ENCODE data around the gene NTN3.

NTN3 gene

DNA sequence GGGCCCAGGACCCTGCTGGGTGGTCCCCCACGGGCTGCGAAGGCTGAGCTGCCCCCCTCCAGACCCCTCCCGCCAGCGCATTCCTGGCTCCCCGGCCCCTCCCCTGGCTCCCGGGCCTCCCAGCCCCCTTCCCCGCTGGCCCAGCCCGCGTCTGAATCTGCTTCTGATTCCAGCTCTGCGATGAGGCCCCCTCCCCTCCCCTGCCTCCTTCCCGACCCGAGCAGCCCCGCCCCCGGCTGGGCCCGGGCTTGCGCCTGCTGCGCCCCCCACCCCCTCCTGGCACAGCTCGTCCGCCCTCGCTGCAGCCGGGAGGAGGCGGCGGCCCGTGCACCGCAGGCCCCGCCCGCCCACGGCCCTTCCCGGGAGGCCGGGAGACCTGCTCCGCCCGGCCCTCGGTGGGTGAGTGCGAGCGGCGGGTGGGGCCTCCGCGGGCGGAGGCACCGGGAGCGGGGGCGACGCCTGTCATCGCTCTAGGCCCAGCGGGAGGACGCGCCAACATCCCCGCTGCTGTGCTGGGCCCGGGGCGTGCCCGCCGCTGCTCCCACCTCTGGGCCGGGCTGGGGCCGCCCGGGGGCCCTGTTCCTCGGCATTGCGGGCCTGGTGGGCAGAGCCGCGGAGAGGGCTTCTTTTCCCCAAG, at the start of gene NTN3:
Gene NTN3, plus strand, starts transcription at position 282 of the 637 bp plus-strand sequence. CDS start 405 bp downstream, outside the sequence.
- intact Hi-C loops (cut with micrococcal nuclease), result no loop called here
- Mint-ChIP-seq H3K27me3 (peaks cover 64% of the 10 kb centered on the region), H3K4me3 (no peak within 1 kb of the TSS), H3K27ac (no peak within 1 kb of the TSS), H3K36me3 (ENCODE audit: low read depth) (peaks cover 5% of the 10 kb centered on the region), H3K4me1 (ENCODE audit: low read depth) (peaks cover 47% of the 10 kb centered on the region), H3K9me3 (no peaks in the 10 kb centered on the region)

- H3K9me3 Mint-ChIP-seq, result no peaks in the 10 kb centered on the region
- H3K36me3 Mint-ChIP-seq (ENCODE audit: low read depth), result no peaks in the 10 kb centered on the region
- no peak overlapping the region for H3K27ac Mint-ChIP-seq
- peaks cover 11% of the 10 kb centered on the region for H3K27me3 Mint-ChIP-seq
- H3K4me1 Mint-ChIP-seq (ENCODE audit: low read depth), result peaks cover 10% of the 10 kb centered on the region
- H3K4me3 Mint-ChIP-seq, result no peak overlapping the region
- intact Hi-C loops (cut with micrococcal nuclease), result loop anchor here (5.0 kb wide), 1 partner anchor 80 kb away; the partner anchor contains the start of gene ABCA3
Measured at GRCh38 chr16:2422123-2422867, 48.8 kb upstream of the NTN3 start.

DNA sequence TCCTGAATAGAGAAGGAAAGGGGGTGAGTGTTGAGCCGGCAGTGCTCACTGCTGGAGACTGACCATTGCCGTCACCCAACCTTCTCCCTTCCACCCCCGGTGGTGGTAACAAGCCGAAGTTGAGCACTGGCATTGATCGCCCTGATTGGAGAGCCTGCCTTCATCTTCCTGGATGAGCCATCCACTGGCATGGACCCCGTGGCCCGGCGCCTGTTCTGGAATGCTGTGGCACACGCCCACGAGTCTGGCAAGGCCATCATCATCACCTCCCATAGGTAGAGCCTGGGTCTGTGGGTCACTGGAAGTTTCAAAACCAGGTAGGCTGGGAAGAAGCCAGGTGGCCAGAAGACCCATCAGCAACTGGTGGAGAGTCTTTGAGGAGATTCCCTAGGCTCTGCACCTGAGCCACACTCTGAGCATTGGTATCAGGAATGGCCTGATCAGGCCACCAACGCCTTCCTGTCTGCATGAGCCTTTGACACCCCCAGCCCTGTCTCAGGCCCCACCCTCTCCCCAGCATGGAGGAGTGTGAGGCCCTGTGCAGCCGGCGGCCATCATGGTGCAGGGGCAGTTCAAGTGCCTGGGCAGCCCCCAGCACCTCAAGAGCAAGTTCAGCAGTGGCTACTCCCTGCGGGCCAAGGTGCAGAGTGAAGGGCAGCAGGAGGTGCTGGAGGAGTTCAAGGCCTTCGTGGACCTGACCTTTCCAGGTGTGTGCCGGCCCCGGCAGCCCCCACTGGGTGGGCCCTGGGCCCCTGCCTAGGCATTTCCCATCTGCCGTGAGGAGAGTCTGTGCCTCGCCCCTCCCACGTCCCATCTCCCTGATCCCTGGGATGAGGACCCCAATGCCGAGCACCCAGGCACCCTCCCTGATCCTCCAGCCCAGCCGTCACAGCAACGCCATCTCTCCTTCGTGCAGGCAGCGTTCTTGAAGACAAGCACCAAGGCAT, 46.8 kb upstream of the NTN3 start:
- Mint-ChIP-seq H3K4me1 (ENCODE audit: low read depth) (peaks cover 20% of the 10 kb centered on the region), H3K4me3 (no peak overlapping the region), H3K27me3 (peaks cover 23% of the 10 kb centered on the region), H3K27ac (no peak overlapping the region), H3K36me3 (ENCODE audit: low read depth) (no peaks in the 10 kb centered on the region), H3K9me3 (no peaks in the 10 kb centered on the region)
- intact Hi-C loops (cut with micrococcal nuclease), result loop anchor here (5.0 kb wide), 1 partner anchor 82 kb away; the partner anchor contains the start of gene ABCA3

GRCh38 chr16:2425008-2425518, 46.0 kb upstream of the NTN3 start:
- Mint-ChIP-seq H3K36me3 (ENCODE audit: low read depth) (no peaks in the 10 kb centered on the region), H3K4me1 (ENCODE audit: low read depth) (peaks cover 23% of the 10 kb centered on the region), H3K27ac (no peak overlapping the region), H3K9me3 (no peaks in the 10 kb centered on the region), H3K4me3 (no peak overlapping the region), H3K27me3 (peaks cover 25% of the 10 kb centered on the region)
- intact Hi-C loops (cut with micrococcal nuclease), result no loop called here

DNA sequence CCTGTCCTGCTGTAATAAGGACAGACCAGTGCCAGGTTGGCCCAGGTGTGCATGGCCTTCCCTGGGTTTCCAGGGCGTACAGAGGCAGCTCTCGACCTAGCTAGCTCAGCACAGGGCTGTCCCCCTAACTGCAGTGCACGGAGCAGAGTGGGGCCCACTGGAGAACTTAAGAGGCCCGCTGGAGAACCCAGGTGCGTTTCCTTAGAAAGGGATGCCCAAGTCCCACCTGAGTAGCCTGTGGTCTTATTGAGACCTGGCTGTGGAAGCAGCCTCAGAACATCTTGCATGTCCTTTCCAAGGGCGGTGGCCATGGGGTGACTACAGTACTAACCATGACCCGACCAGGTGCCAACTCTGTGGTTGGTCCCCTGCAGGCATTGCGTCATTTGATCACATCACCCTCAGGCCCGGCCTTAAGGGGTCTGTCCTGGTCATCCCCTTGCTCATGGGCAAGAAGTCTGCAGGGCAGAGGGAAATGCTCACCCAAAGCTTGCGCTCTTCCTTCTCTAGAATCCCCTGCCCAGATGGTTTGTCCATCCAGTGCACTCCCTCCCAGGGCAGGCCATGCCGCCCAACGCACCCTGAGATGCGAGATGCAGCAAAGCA, 45.2 kb upstream of the NTN3 start:
- Mint-ChIP-seq H3K4me3 (no peak overlapping the region), H3K9me3 (no peaks in the 10 kb centered on the region), H3K27ac (no peak overlapping the region), H3K27me3 (peaks cover 26% of the 10 kb centered on the region), H3K4me1 (ENCODE audit: low read depth) (peaks cover 23% of the 10 kb centered on the region), H3K36me3 (ENCODE audit: low read depth) (no peaks in the 10 kb centered on the region)
- intact Hi-C loops (cut with micrococcal nuclease), result no loop called here

- H3K4me3 Mint-ChIP-seq, result no peak overlapping the region
- intact Hi-C loops (cut with micrococcal nuclease), result no loop called here
- H3K27ac Mint-ChIP-seq, result no peak overlapping the region
- H3K36me3 Mint-ChIP-seq (ENCODE audit: low read depth), result no peaks in the 10 kb centered on the region
- H3K27me3 Mint-ChIP-seq, result peaks cover 21% of the 10 kb centered on the region
- H3K9me3 Mint-ChIP-seq, result no peaks in the 10 kb centered on the region
- peaks cover 23% of the 10 kb centered on the region for H3K4me1 Mint-ChIP-seq (ENCODE audit: low read depth)
Measured at GRCh38 chr16:2426941-2427361, 44.1 kb upstream of the NTN3 start.

- no peak overlapping the region for H3K27ac Mint-ChIP-seq
- H3K4me3 Mint-ChIP-seq, result no peak overlapping the region
- H3K4me1 Mint-ChIP-seq (ENCODE audit: low read depth), result peaks cover 23% of the 10 kb centered on the region
- peaks cover 3% of the 10 kb centered on the region for H3K36me3 Mint-ChIP-seq (ENCODE audit: low read depth)
- no peaks in the 10 kb centered on the region for H3K9me3 Mint-ChIP-seq
- peaks cover 21% of the 10 kb centered on the region for H3K27me3 Mint-ChIP-seq
- intact Hi-C loops (cut with micrococcal nuclease), result no loop called here
Measured at GRCh38 chr16:2427526-2427925, 43.6 kb upstream of the NTN3 start.

- Mint-ChIP-seq H3K27me3 (peaks cover 21% of the 10 kb centered on the region), H3K4me1 (ENCODE audit: low read depth) (peaks cover 23% of the 10 kb centered on the region), H3K36me3 (ENCODE audit: low read depth) (peaks cover 9% of the 10 kb centered on the region), H3K9me3 (no peaks in the 10 kb centered on the region), H3K4me3 (peak overlapping the region; percentile 73), H3K27ac (peak overlapping the region; percentile 60)
- intact Hi-C loops (cut with micrococcal nuclease), result no loop called here
Measured at GRCh38 chr16:2428051-2428783, 42.9 kb upstream of the NTN3 start.

DNA sequence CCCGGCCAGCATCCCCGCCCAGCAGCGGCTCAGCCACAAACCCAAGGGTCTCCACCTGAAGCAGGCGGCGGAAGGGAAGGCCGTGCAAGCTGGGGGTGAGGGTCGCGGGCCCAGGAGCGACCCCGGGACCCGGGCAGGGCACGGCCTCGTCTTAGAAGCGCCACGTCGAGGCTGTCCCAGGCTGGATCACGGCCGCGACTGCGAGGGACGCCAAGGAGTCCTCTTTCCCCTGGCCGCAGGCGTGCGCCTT, 42.4 kb upstream of the NTN3 start:
- Mint-ChIP-seq H3K9me3 (no peaks in the 10 kb centered on the region), H3K27ac (peak overlapping the region; percentile 60), H3K4me1 (ENCODE audit: low read depth) (peaks cover 23% of the 10 kb centered on the region), H3K36me3 (ENCODE audit: low read depth) (peaks cover 14% of the 10 kb centered on the region), H3K27me3 (peaks cover 21% of the 10 kb centered on the region), H3K4me3 (peak overlapping the region; percentile 73)
- intact Hi-C loops (cut with micrococcal nuclease), result no loop called here

GRCh38 chr16:2429034-2429770, 41.9 kb upstream of the NTN3 start, which contains the start of gene CCNF:
TSS of gene CCNF (plus strand) at chr16:2429447. CDS start at chr16:2429482, 35 bp downstream.
- no peaks in the 10 kb centered on the region for H3K9me3 Mint-ChIP-seq
- intact Hi-C loops (cut with micrococcal nuclease), result no loop called here
- peak within 1 kb of the TSS; percentile 60 for H3K27ac Mint-ChIP-seq
- peaks cover 15% of the 10 kb centered on the region for H3K36me3 Mint-ChIP-seq (ENCODE audit: low read depth)
- peaks cover 21% of the 10 kb centered on the region for H3K27me3 Mint-ChIP-seq
- peaks cover 23% of the 10 kb centered on the region for H3K4me1 Mint-ChIP-seq (ENCODE audit: low read depth)
- peak within 1 kb of the TSS; percentile 79 for H3K4me3 Mint-ChIP-seq

- Mint-ChIP-seq H3K36me3 (ENCODE audit: low read depth) (peaks cover 15% of the 10 kb centered on the region), H3K27ac (peak overlapping the region; percentile 41), H3K27me3 (peaks cover 21% of the 10 kb centered on the region), H3K4me1 (ENCODE audit: low read depth) (peaks cover 23% of the 10 kb centered on the region), H3K9me3 (no peaks in the 10 kb centered on the region), H3K4me3 (peak overlapping the region; percentile 79)
- intact Hi-C loops (cut with micrococcal nuclease), result no loop called here
Measured at GRCh38 chr16:2429771-2430663, 41.1 kb upstream of the NTN3 start.

DNA sequence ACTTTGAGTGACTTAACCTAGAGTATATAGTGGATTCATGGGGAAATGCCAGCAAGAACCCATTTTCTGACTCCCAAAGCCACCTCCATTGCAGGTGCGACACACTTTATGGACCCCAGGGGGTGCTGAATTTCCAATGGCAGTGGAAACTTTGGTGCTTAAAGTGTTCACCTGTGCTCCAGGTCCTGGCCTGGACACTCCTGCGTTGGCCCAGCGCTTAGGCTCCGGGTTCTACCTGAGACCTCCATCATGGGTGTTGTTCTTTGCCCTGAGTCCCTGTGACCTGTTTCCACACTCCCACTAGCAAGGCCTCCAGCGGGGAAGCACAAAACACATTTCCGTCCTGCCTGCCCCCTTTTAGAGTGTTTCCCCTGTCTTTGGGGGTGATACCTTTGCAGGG, 38.8 kb upstream of the NTN3 start:
- Mint-ChIP-seq H3K27me3 (peaks cover 15% of the 10 kb centered on the region), H3K4me3 (no peak overlapping the region), H3K4me1 (ENCODE audit: low read depth) (peaks cover 23% of the 10 kb centered on the region), H3K9me3 (no peaks in the 10 kb centered on the region), H3K27ac (no peak overlapping the region), H3K36me3 (ENCODE audit: low read depth) (peaks cover 32% of the 10 kb centered on the region)
- intact Hi-C loops (cut with micrococcal nuclease), result no loop called here

All from dendritic cell treated with granulocyte-macrophage colony-stimulating factor and Interleukin-4, amounts not matched to agents 40 ng/mL and 50 ng/mL, for 4 days (primary cell).